ENCODE results near the gene HSPA12A.

Gene HSPA12A

DNA sequence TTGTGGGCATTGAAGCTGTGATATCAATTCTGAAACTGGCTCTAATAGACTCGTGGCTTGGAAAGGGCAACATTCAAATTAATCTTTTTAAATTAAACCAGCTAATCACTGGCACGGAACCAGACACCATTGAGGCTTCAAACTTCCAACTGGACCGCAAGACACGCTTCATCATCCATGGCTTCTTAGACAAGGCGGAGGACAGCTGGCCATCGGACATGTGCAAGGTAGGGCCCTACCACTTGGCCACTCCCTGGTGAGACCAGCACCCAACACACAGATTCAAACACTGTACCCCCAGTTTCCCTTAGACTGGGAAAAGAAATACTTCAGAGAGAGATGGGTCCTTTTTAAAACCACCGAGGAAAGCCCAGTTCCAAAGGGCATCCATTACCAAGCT, 116.5 kb downstream of the HSPA12A start:
- Histone ChIP-seq H3K36me3 (no peaks in the 10 kb centered on the region), H3K4me3 (ENCODE audit: low read depth, low read length) (no peak overlapping the region), H3K9me3 (ENCODE audit: severe bottlenecking) (no peaks in the 10 kb centered on the region), H3K27me3 (ENCODE audit: insufficient read depth, low read depth, severe bottlenecking) (no peaks in the 10 kb centered on the region), H3K27ac (no peak overlapping the region)
- TF ChIP-seq CTCF (IDR thresholded peaks at IDR 0.05; ENCODE audit: low read depth, low read length): no peak
- DNase-seq: no peak

DNA sequence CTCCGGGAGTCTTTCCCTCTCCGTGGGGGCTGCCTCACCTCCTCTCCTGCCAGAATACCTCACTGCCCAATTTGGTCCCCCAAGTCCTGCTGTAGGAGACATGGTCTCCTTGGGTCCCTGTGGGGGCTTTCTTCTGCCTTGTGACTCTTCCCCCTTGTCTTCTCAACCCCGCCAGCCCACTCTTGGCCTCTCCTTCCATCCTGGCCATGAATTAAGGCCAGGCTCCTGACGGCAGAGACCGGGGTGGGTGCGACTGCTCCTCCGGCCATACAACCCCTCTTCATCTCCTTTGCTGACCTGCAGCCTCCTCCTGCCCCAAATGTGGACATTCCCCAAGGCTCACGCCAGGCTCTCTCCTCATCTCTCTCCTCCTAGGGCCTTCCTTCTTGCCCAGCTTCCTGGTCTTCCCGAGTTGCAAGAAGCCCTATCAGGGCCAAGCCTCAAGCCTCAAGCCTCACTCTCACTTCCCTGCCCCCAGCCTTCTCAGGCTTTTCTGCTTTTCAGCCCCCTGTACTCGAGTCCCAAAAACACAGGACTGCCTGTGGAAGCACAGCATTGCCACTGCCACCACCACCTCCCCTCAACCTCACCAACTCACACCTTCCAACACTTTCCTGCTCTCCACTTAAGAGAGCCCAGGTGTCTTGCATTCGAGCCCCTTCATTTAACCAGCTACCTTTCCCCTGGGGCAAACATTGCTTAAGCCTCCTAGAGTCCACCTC, 120.3 kb downstream of the HSPA12A start:
- no peak for TF ChIP-seq CTCF (IDR thresholded peaks at IDR 0.05; ENCODE audit: low read depth, low read length)
- no peak for DNase-seq
- Histone ChIP-seq H3K4me3 (ENCODE audit: low read depth, low read length) (no peak overlapping the region), H3K9me3 (ENCODE audit: severe bottlenecking) (no peaks in the 10 kb centered on the region), H3K27me3 (ENCODE audit: insufficient read depth, low read depth, severe bottlenecking) (no peaks in the 10 kb centered on the region), H3K36me3 (no peaks in the 10 kb centered on the region), H3K27ac (no peak overlapping the region)

- H3K9me3 ChIP-seq (ENCODE audit: severe bottlenecking): no peaks in the 10 kb centered on the region
- H3K36me3 ChIP-seq: no peaks in the 10 kb centered on the region
- DNase-seq: no peak
- no peak overlapping the region for H3K27ac ChIP-seq
- TF ChIP-seq CTCF (IDR thresholded peaks at IDR 0.05; ENCODE audit: low read depth, low read length): no peak
- H3K4me3 ChIP-seq (ENCODE audit: low read depth, low read length): no peak overlapping the region
- no peaks in the 10 kb centered on the region for H3K27me3 ChIP-seq (ENCODE audit: insufficient read depth, low read depth, severe bottlenecking)
Measured at GRCh38 chr10:116621476-116621875, 120.9 kb downstream of the HSPA12A start.
